Measurements from ENCODE around the gene TIMM10.

DNA sequence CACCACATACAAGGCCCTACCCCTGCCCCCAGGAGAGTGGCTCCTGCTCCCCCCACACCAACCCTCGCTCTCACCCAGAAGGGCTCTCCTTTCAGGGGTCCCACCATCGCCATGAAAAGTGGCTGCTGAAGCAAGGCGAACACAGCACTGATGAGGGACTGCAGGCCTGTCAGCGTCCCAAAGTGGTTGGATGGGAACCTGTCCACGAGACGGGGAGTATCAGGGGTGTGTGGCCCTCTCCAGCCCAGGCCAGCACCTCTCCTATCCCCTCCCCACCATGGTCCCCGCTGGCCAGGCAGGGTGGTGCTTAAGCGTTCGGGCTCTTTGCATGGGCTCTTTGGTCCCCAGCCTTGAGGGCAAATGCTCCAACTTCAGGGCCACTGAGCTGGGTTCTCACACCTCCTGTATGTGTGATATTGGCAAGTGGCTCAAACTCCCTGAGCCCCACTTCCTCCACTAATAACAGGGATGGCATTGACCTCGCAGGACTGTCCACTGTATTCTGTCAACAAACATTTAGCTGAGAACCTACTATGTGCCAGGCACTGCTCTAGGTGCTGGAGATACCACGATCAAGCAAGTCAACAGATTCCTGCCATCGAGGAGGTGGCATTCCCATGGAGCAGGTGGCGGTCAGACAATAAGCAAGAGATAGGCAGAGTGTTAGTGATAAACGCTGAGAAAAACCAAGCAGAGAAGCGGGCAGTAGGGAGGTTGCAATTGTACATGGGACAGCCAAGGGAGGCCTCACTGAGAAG lies 43.4 kb downstream of the TIMM10 start:
- TF ChIP-seq, protein P1, sequence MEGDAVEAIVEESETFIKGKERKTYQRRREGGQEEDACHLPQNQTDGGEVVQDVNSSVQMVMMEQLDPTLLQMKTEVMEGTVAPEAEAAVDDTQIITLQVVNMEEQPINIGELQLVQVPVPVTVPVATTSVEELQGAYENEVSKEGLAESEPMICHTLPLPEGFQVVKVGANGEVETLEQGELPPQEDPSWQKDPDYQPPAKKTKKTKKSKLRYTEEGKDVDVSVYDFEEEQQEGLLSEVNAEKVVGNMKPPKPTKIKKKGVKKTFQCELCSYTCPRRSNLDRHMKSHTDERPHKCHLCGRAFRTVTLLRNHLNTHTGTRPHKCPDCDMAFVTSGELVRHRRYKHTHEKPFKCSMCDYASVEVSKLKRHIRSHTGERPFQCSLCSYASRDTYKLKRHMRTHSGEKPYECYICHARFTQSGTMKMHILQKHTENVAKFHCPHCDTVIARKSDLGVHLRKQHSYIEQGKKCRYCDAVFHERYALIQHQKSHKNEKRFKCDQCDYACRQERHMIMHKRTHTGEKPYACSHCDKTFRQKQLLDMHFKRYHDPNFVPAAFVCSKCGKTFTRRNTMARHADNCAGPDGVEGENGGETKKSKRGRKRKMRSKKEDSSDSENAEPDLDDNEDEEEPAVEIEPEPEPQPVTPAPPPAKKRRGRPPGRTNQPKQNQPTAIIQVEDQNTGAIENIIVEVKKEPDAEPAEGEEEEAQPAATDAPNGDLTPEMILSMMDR (IDR thresholded peaks at IDR 0.05), result no peak
- TF ChIP-seq POLR2A (IDR thresholded peaks at IDR 0.05) (no peak), EP300 (IDR thresholded peaks at IDR 0.05; ENCODE audit: low read depth) (no peak), POLR2AphosphoS5 (IDR thresholded peaks at IDR 0.05) (no peak)

Data from transverse colon (tissue), 4 donors.